ENCODE data around the gene CD7. TPM values are rescaled to one million over a fixed set of nuclear protein-coding genes. Genes with fewer than 3 reads are reported as not detected.

The CD7 gene
- polyA plus RNA-seq, 1 of the 3 experiments (the other 2 are of a cell fraction): 0.07 TPM

DNA sequence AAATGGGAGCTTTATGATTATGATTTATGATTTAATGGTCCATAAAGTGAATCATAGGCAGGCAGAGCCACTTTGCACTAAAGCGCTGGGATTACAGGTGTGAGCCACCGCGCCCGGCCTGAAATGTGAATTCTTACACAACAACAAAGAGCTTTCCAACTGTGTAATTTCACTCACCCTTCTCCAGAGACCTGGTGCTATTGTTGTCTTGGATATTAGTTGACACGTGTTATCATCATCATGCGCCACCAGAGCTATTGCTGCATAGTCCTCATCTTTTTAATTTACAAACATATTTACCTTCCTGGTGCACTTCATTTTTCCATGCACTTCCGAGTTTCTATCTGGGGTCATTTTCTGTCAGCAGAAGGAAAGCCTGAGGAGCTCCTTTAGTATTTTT is 49.3 kb upstream of the CD7 start:
- Histone ChIP-seq H3F3A (replicated peaks; ENCODE audit: insufficient read depth) (peaks cover 6% of the 10 kb centered on the region), H3K79me2 (ENCODE audit: insufficient read depth) (no peaks in the 10 kb centered on the region), H3K4me1 (ENCODE audit: control insufficient read depth in 1 of 2, insufficient read depth in 2 of 2, low read depth in 1 of 2, low read length in 1 of 2) (peaks cover 3 to 6% of the 10 kb centered on the region in 2 experiments; a peak in 1 of 4 replicates), H3K9me2 (no peaks in the 10 kb centered on the region), H3K4me3 (ENCODE audit: low read depth in 2 of 2, low read length in 1 of 2) (no peak overlapping the region), H3K27ac (ENCODE audit: low read depth in 2 of 2, low read length in 1 of 2) (no peak overlapping the region), H2AFZ (ENCODE audit: low read depth) (no peak overlapping the region), H3K4me2 (no peak overlapping the region), H4K20me1 (ENCODE audit: insufficient read depth) (no peaks in the 10 kb centered on the region), H3K36me3 (replicated peaks in 1 of 2; ENCODE audit: control insufficient read depth in 1 of 2, insufficient read depth in 2 of 2, low read length in 1 of 2) (no peaks in the 10 kb centered on the region), H3K9ac (no peak overlapping the region), H3K9me3 (no peaks in the 10 kb centered on the region), H3K27me3 (ENCODE audit: insufficient read depth) (peaks cover 25% of the 10 kb centered on the region)
- no peak for DNase-seq
- POLR2A ChIA-PET: no interaction called here
- CTCF ChIA-PET: interaction anchor here (0.8 to 2.6 kb wide), 7 partner anchors 9 to 47 kb away, joined by 3 to 11 read pairs (median 4); partner anchors contain the start of gene SECTM1
- no peak for TF ChIP-seq POLR2AphosphoS5 (IDR thresholded peaks at IDR 0.05; ENCODE audit: low read depth, low read length)
- TF ChIP-seq NRF1 (IDR thresholded peaks at IDR 0.05; ENCODE audit: low read depth, low read length): no peak
- TF ChIP-seq EZH2phosphoT487 (IDR thresholded peaks at IDR 0.05; ENCODE audit: borderline replicate concordance, low read depth): no peak
- TF ChIP-seq NFIC (IDR thresholded peaks at IDR 0.05; ENCODE audit: borderline replicate concordance): no peak
- TF ChIP-seq, protein P1, sequence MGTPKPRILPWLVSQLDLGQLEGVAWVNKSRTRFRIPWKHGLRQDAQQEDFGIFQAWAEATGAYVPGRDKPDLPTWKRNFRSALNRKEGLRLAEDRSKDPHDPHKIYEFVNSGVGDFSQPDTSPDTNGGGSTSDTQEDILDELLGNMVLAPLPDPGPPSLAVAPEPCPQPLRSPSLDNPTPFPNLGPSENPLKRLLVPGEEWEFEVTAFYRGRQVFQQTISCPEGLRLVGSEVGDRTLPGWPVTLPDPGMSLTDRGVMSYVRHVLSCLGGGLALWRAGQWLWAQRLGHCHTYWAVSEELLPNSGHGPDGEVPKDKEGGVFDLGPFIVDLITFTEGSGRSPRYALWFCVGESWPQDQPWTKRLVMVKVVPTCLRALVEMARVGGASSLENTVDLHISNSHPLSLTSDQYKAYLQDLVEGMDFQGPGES (IDR thresholded peaks at IDR 0.05; ENCODE audit: low read depth, low read length): no peak
- TF ChIP-seq, protein P2, sequence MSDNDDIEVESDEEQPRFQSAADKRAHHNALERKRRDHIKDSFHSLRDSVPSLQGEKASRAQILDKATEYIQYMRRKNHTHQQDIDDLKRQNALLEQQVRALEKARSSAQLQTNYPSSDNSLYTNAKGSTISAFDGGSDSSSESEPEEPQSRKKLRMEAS (IDR thresholded peaks at IDR 0.05; ENCODE audit: low read depth): no peak
- TF ChIP-seq, protein P3, sequence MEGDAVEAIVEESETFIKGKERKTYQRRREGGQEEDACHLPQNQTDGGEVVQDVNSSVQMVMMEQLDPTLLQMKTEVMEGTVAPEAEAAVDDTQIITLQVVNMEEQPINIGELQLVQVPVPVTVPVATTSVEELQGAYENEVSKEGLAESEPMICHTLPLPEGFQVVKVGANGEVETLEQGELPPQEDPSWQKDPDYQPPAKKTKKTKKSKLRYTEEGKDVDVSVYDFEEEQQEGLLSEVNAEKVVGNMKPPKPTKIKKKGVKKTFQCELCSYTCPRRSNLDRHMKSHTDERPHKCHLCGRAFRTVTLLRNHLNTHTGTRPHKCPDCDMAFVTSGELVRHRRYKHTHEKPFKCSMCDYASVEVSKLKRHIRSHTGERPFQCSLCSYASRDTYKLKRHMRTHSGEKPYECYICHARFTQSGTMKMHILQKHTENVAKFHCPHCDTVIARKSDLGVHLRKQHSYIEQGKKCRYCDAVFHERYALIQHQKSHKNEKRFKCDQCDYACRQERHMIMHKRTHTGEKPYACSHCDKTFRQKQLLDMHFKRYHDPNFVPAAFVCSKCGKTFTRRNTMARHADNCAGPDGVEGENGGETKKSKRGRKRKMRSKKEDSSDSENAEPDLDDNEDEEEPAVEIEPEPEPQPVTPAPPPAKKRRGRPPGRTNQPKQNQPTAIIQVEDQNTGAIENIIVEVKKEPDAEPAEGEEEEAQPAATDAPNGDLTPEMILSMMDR (IDR thresholded peaks at IDR 0.05): no peak
- no peak for TF ChIP-seq YY1 (IDR thresholded peaks at IDR 0.05; ENCODE audit: low read depth)
- WGBS (ENCODE audit: low lambda C conversion rate): 83% methylated on average over 7 of the region's 7 CpGs

DNA sequence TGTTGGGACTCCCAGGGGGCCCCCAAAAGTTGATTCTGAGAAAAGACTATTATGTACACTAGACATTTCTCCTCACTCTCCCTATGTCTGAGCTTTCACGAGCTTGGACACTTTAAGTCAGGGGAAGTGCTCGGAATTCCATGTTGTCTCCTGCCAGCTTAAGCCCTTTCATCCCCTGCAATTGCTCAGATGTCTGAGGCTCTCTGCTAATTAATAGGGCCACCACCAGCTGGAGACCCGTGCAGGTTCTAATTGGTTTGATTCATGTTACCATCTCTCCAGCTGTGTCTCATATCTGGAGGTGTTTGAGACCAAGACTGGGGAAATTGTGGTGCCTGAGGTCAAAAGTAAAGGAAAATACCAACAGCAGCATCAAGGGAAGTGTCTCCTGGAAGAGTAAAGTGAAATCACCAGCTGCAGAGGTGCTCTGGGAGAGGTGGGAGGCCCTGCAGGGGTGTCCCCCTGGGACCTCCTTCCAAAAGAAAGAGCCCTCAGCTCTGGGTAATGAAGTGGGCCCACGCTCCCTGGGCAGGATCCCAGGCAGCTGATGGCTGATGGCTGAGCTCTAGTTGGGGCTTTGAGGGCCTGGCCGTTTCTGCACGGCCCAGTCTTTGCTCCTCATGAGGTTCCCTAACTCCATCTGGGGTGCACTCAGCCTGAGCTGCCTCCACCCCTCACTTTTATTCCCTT is 48.3 kb upstream of the CD7 start:
- H3K9me3 ChIP-seq: no peaks in the 10 kb centered on the region
- ChIA-PET CTCF (interaction anchor here (0.9 to 2.6 kb wide), 11 partner anchors 8 to 129 kb away, joined by 3 to 11 read pairs (median 4); partner anchors contain the start of gene SECTM1), POLR2A (no interaction called here)
- H3K9ac ChIP-seq: no peak overlapping the region
- H3K4me1 ChIP-seq (ENCODE audit: control insufficient read depth in 1 of 2, insufficient read depth in 2 of 2, low read depth in 1 of 2, low read length in 1 of 2): peaks cover 0 to 3% of the 10 kb centered on the region in 2 experiments; a peak in 1 of 4 replicates
- no peak overlapping the region for H3K4me2 ChIP-seq
- peaks cover 16% of the 10 kb centered on the region for H3K27me3 ChIP-seq (ENCODE audit: insufficient read depth)
- H3K4me3 ChIP-seq (ENCODE audit: low read depth in 2 of 2, low read length in 1 of 2): no peak overlapping the region
- H3K9me2 ChIP-seq: no peaks in the 10 kb centered on the region
- 57% methylated on average over 6 of the region's 6 CpGs for WGBS (ENCODE audit: low lambda C conversion rate)
- H3K79me2 ChIP-seq (ENCODE audit: insufficient read depth): no peaks in the 10 kb centered on the region
- H2AFZ ChIP-seq (ENCODE audit: low read depth): no peak overlapping the region
- no peak for DNase-seq
- H3K36me3 ChIP-seq (replicated peaks in 1 of 2; ENCODE audit: control insufficient read depth in 1 of 2, insufficient read depth in 2 of 2, low read length in 1 of 2): no peaks in the 10 kb centered on the region
- H4K20me1 ChIP-seq (ENCODE audit: insufficient read depth): no peaks in the 10 kb centered on the region
- H3F3A ChIP-seq (replicated peaks; ENCODE audit: insufficient read depth): peaks cover 6% of the 10 kb centered on the region
- no peak overlapping the region for H3K27ac ChIP-seq (ENCODE audit: low read depth in 2 of 2, low read length in 1 of 2)
- no peak for TF ChIP-seq JUND (IDR thresholded peaks at IDR 0.05)
- no peak for TF ChIP-seq FOXJ3 (CRISPR knock-in tag; IDR thresholded peaks at IDR 0.05)
- TF ChIP-seq, protein P4, sequence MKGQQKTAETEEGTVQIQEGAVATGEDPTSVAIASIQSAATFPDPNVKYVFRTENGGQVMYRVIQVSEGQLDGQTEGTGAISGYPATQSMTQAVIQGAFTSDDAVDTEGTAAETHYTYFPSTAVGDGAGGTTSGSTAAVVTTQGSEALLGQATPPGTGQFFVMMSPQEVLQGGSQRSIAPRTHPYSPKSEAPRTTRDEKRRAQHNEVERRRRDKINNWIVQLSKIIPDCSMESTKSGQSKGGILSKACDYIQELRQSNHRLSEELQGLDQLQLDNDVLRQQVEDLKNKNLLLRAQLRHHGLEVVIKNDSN (IDR thresholded peaks at IDR 0.05; ENCODE audit: borderline replicate concordance, low read depth): no peak
- no peak for TF ChIP-seq RFX5 (IDR thresholded peaks at IDR 0.05; ENCODE audit: low read length)
- TF ChIP-seq, protein P5, sequence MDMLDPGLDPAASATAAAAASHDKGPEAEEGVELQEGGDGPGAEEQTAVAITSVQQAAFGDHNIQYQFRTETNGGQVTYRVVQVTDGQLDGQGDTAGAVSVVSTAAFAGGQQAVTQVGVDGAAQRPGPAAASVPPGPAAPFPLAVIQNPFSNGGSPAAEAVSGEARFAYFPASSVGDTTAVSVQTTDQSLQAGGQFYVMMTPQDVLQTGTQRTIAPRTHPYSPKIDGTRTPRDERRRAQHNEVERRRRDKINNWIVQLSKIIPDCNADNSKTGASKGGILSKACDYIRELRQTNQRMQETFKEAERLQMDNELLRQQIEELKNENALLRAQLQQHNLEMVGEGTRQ (IDR thresholded peaks at IDR 0.05; ENCODE audit: borderline replicate concordance, low read depth, low read length): no peak
- TF ChIP-seq ELF1 (IDR thresholded peaks at IDR 0.05): no peak
- no peak for TF ChIP-seq YY1 (IDR thresholded peaks at IDR 0.05; ENCODE audit: low read depth)
- TF ChIP-seq FOSL2 (IDR thresholded peaks at IDR 0.05; ENCODE audit: borderline replicate concordance, low read depth): no peak
- no peak for TF ChIP-seq MEF2A (IDR thresholded peaks at IDR 0.05; ENCODE audit: borderline replicate concordance, low read depth)
- TF ChIP-seq, protein P3 (IDR thresholded peaks at IDR 0.05): no peak
- TF ChIP-seq, protein P6, sequence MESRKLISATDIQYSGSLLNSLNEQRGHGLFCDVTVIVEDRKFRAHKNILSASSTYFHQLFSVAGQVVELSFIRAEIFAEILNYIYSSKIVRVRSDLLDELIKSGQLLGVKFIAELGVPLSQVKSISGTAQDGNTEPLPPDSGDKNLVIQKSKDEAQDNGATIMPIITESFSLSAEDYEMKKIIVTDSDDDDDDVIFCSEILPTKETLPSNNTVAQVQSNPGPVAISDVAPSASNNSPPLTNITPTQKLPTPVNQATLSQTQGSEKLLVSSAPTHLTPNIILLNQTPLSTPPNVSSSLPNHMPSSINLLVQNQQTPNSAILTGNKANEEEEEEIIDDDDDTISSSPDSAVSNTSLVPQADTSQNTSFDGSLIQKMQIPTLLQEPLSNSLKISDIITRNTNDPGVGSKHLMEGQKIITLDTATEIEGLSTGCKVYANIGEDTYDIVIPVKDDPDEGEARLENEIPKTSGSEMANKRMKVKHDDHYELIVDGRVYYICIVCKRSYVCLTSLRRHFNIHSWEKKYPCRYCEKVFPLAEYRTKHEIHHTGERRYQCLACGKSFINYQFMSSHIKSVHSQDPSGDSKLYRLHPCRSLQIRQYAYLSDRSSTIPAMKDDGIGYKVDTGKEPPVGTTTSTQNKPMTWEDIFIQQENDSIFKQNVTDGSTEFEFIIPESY (IDR thresholded peaks at IDR 0.05; ENCODE audit: borderline replicate concordance, low read depth): no peak

Data from SK-N-SH (cell line).